ENCODE data around the gene PARD3. TPM values are rescaled to one million over a fixed set of nuclear protein-coding genes. Genes with fewer than 3 reads are reported as not detected.
"Not testable (repeated sequence)": the region's sequence is repeated elsewhere in the genome, so short reads cannot be mapped to it uniquely, and the experiment has no call there.

The PARD3 gene
- total RNA-seq, 1 donor from 2014 or later: 58.7 TPM

- Histone ChIP-seq H3K79me2 (ENCODE audit: low read depth) (no peaks in the 10 kb centered on the region), H3K36me3 (no peaks in the 10 kb centered on the region), H4K20me1 (ENCODE audit: low read depth) (no peaks in the 10 kb centered on the region), H3K4me2 (no peak overlapping the region), H3K27me3 (no peaks in the 10 kb centered on the region), H3F3A (ENCODE audit: low read depth) (no peaks in the 10 kb centered on the region), H3K27ac (no peak overlapping the region), H3K4me1 (no peaks in the 10 kb centered on the region), H3K4me3 (no peak overlapping the region), H3K9ac (no peak overlapping the region), H2AFZ (replicated peaks) (no peak overlapping the region), H3K9me3 (ENCODE audit: low read depth) (no peaks in the 10 kb centered on the region)
- TF ChIP-seq EZH2 (IDR thresholded peaks at IDR 0.05): no peak
- TF ChIP-seq EZH2phosphoT487 (IDR thresholded peaks at IDR 0.05): no peak
- Mint-ChIP-seq H3K4me1 (peaks cover 5% of the 10 kb centered on the region), H3K4me3 (no peak overlapping the region), H3K27me3 (ENCODE audit: insufficient read depth, low read depth) (no peaks in the 10 kb centered on the region), H3K9me3 (no peaks in the 10 kb centered on the region), H3K36me3 (peaks cover 16% of the 10 kb centered on the region), H3K27ac (no peak overlapping the region)
- DNase-seq (ENCODE audit: low spot score): no peak
These were observed 542.8 kb downstream of the PARD3 start for GRCh38 chr10:34272316-34272715.

- not testable (repeated sequence) for H3K9me3 Mint-ChIP-seq
These were observed 546.7 kb downstream of the PARD3 start for GRCh38 chr10:34268410-34268809.

GRCh38 chr10:34262985-34263384, 552.1 kb downstream of the PARD3 start:
- no peak overlapping the region for H3K27ac Mint-ChIP-seq
- no peaks in the 10 kb centered on the region for H4K20me1 ChIP-seq (ENCODE audit: low read depth)
- H3K4me3 ChIP-seq: no peak overlapping the region
- H3K4me3 Mint-ChIP-seq: no peak overlapping the region
- TF ChIP-seq EZH2phosphoT487 (IDR thresholded peaks at IDR 0.05) (no peak), EZH2 (IDR thresholded peaks at IDR 0.05) (no peak), CTCF (IDR thresholded peaks at IDR 0.05) (no peak)
- peaks cover 6% of the 10 kb centered on the region for H3K9me3 Mint-ChIP-seq
- H3K79me2 ChIP-seq (ENCODE audit: low read depth): no peaks in the 10 kb centered on the region
- H3K4me2 ChIP-seq: no peak overlapping the region
- H3K4me1 ChIP-seq: no peaks in the 10 kb centered on the region
- no peak overlapping the region for H3K9ac ChIP-seq
- DNase-seq (ENCODE audit: low spot score): no peak
- no peaks in the 10 kb centered on the region for H3K9me3 ChIP-seq (ENCODE audit: low read depth)
- no peak overlapping the region for H2AFZ ChIP-seq (replicated peaks)
- no peak overlapping the region for H3K27ac ChIP-seq
- H3K27me3 Mint-ChIP-seq (ENCODE audit: insufficient read depth, low read depth): peaks cover 2% of the 10 kb centered on the region
- H3K36me3 ChIP-seq: no peaks in the 10 kb centered on the region
- H3K4me1 Mint-ChIP-seq: peaks cover 18% of the 10 kb centered on the region
- peaks cover 23% of the 10 kb centered on the region for H3K36me3 Mint-ChIP-seq
- H3K27me3 ChIP-seq: no peaks in the 10 kb centered on the region
- no peaks in the 10 kb centered on the region for H3F3A ChIP-seq (ENCODE audit: low read depth)

More at GRCh38 chr10:34268410-34268809, 546.7 kb downstream of the PARD3 start:
- H3K27me3 Mint-ChIP-seq (ENCODE audit: insufficient read depth, low read depth); H3K36me3 ChIP-seq; H4K20me1 ChIP-seq (ENCODE audit: low read depth); H3K9me3 ChIP-seq (ENCODE audit: low read depth); H3K9ac ChIP-seq; H3K4me3 Mint-ChIP-seq; H2AFZ ChIP-seq (replicated peaks); H3K27me3 ChIP-seq; H3K27ac Mint-ChIP-seq; H3K4me3 ChIP-seq; H3K4me2 ChIP-seq; H3F3A ChIP-seq (ENCODE audit: low read depth); H3K27ac ChIP-seq; H3K4me1 ChIP-seq; H3K79me2 ChIP-seq (ENCODE audit: low read depth); DNase-seq (ENCODE audit: low spot score): not testable (repeated sequence)
- Mint-ChIP-seq H3K4me1 (peaks cover 22% of the 10 kb centered on the region), H3K36me3 (peaks cover 18% of the 10 kb centered on the region)

GRCh38 chr10:34260904-34261303, 554.2 kb downstream of the PARD3 start:
- Histone ChIP-seq H3F3A (ENCODE audit: low read depth) (no peaks in the 10 kb centered on the region), H3K36me3 (no peaks in the 10 kb centered on the region), H3K9me3 (ENCODE audit: low read depth) (no peaks in the 10 kb centered on the region), H3K79me2 (ENCODE audit: low read depth) (no peaks in the 10 kb centered on the region), H3K9ac (no peak overlapping the region), H3K4me2 (no peak overlapping the region), H3K27me3 (no peaks in the 10 kb centered on the region), H2AFZ (replicated peaks) (no peak overlapping the region), H3K4me3 (no peak overlapping the region), H4K20me1 (ENCODE audit: low read depth) (no peaks in the 10 kb centered on the region), H3K27ac (no peak overlapping the region), H3K4me1 (no peaks in the 10 kb centered on the region)
- Mint-ChIP-seq H3K27ac (no peak overlapping the region), H3K27me3 (ENCODE audit: insufficient read depth, low read depth) (peaks cover 2% of the 10 kb centered on the region), H3K36me3 (peaks cover 19% of the 10 kb centered on the region), H3K4me1 (peaks cover 14% of the 10 kb centered on the region), H3K9me3 (peaks cover 7% of the 10 kb centered on the region), H3K4me3 (no peak overlapping the region)
- TF ChIP-seq EZH2phosphoT487 (IDR thresholded peaks at IDR 0.05): no peak
- no peak for TF ChIP-seq EZH2 (IDR thresholded peaks at IDR 0.05)
- DNase-seq (ENCODE audit: low spot score): no peak

- no peaks in the 10 kb centered on the region for H3K36me3 ChIP-seq
- H3K27me3 ChIP-seq: no peaks in the 10 kb centered on the region
- H3K36me3 Mint-ChIP-seq: peaks cover 19% of the 10 kb centered on the region
- H3K27ac ChIP-seq: no peak overlapping the region
- no peak overlapping the region for H3K4me3 ChIP-seq
- no peak overlapping the region for H3K4me2 ChIP-seq
- H3F3A ChIP-seq (ENCODE audit: low read depth): no peaks in the 10 kb centered on the region
- peaks cover 16% of the 10 kb centered on the region for H3K4me1 Mint-ChIP-seq
- no peak overlapping the region for H3K9ac ChIP-seq
- H3K27ac Mint-ChIP-seq: peak overlapping the region; percentile 62
- TF ChIP-seq CTCF (IDR thresholded peaks at IDR 0.05) (no peak), EZH2phosphoT487 (IDR thresholded peaks at IDR 0.05) (no peak), EZH2 (IDR thresholded peaks at IDR 0.05) (no peak)
- H2AFZ ChIP-seq (replicated peaks): no peak overlapping the region
- H3K4me3 Mint-ChIP-seq: no peak overlapping the region
- H3K79me2 ChIP-seq (ENCODE audit: low read depth): no peaks in the 10 kb centered on the region
- peaks cover 7% of the 10 kb centered on the region for H3K9me3 Mint-ChIP-seq
- H3K4me1 ChIP-seq: no peaks in the 10 kb centered on the region
- peaks cover 5% of the 10 kb centered on the region for H3K27me3 Mint-ChIP-seq (ENCODE audit: insufficient read depth, low read depth)
- H4K20me1 ChIP-seq (ENCODE audit: low read depth): no peaks in the 10 kb centered on the region
- DNase-seq (ENCODE audit: low spot score): no peak
- no peaks in the 10 kb centered on the region for H3K9me3 ChIP-seq (ENCODE audit: low read depth)
These were observed 558.9 kb downstream of the PARD3 start for GRCh38 chr10:34256216-34256615.

Measured in neural progenitor cell (in vitro differentiated cells).